Activated CD4-positive, alpha-beta T cell treated with anti-CD3 and anti-CD28 coated beads, Interleukin-2, amount 10 ng/mL, durations not matched to agents 7 days and 5 days (primary cell): ENCODE data around the gene USP44. TPM values are rescaled to one million over a fixed set of nuclear protein-coding genes. Genes with fewer than 3 reads are reported as not detected.
A peak's percentile ranks its signal among the peaks of the same experiment; 100 is the strongest.
"Not testable (repeated sequence)": the region's sequence is repeated elsewhere in the genome, so short reads cannot be mapped to it uniquely, and the experiment has no call there.

Experiments
- CTCF ChIA-PET: fragments of 350-600 bp; sonication (Branson Sonifier 250); formaldehyde crosslinking; loops from one replicate; lab custom pipeline; 2021; ENCODE audit warnings: antibody characterized with exemption; lab: Charles Lee
- POLR2A ChIA-PET: fragments of 350-600 bp; sonication (Branson Sonifier 250); formaldehyde crosslinking; loops from one replicate; lab custom pipeline; 2021; ENCODE audit warnings: antibody characterized with exemption; lab: Charles Lee
- DNase-seq: peaks from one replicate; pipeline ENCODE4 v3.0.0-alpha.2; 2020
- H3K27ac Mint-ChIP-seq: one replicate; pipeline ENCODE4 v1.8.0; 2021; ENCODE audit warnings: mild to moderate bottlenecking, moderate library complexity, mixed read lengths
- H3K27me3 Mint-ChIP-seq: one replicate; pipeline ENCODE4 v1.8.0; 2021; ENCODE audit warnings: mixed read lengths
- H3K36me3 Mint-ChIP-seq: one replicate; pipeline ENCODE4 v1.8.0; 2021; ENCODE audit warnings: low read depth, mixed read lengths
- H3K4me1 Mint-ChIP-seq: one replicate; pipeline ENCODE4 v1.8.0; 2021; ENCODE audit warnings: mixed read lengths
- H3K4me3 Mint-ChIP-seq: one replicate; pipeline ENCODE4 v1.8.0; 2021; ENCODE audit warnings: mild to moderate bottlenecking, moderate library complexity, mixed read lengths
- H3K9me3 Mint-ChIP-seq: one replicate; pipeline ENCODE4 v1.8.0; 2021; ENCODE audit warnings: mixed read lengths
- total RNA-seq, 2 experiments: library from RNA; stranded (reverse); gene quantifications; one replicate each; pipeline ENCODE4 v1.2.3, GENCODE V29; 2021

USP44 gene
- total RNA-seq, 2 experiments from 2014 or later = 2.9 to 3.7 TPM

DNA sequence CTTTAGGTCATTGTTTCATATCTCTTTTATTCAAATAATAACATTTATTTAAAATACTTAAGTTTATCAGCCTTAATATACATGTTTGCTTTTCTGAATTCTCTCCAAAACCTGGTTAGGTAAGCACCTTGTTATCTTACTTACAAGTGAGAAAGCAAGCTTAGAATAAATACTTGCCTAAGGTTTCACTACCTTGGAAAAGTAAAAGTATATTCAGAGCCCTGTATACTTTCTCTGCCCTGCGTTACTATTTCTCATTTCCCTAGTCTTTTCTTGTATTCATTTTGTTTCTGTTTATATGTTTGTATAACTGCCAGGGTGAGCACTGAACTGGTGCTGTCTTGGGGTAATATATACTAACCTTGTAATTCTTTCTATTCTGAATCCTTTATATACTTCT lies 55.8 kb downstream of the USP44 start:
- H3K4me3 Mint-ChIP-seq = no peak overlapping the region
- H3K27ac Mint-ChIP-seq = no peak overlapping the region
- ChIA-PET CTCF (no interaction called here), POLR2A (no interaction called here)
- peaks cover 56% of the 10 kb centered on the region for H3K36me3 Mint-ChIP-seq
- H3K9me3 Mint-ChIP-seq = peaks cover 3% of the 10 kb centered on the region
- no peak for DNase-seq
- no peaks in the 10 kb centered on the region for H3K27me3 Mint-ChIP-seq
- peaks cover 10% of the 10 kb centered on the region for H3K4me1 Mint-ChIP-seq

DNA sequence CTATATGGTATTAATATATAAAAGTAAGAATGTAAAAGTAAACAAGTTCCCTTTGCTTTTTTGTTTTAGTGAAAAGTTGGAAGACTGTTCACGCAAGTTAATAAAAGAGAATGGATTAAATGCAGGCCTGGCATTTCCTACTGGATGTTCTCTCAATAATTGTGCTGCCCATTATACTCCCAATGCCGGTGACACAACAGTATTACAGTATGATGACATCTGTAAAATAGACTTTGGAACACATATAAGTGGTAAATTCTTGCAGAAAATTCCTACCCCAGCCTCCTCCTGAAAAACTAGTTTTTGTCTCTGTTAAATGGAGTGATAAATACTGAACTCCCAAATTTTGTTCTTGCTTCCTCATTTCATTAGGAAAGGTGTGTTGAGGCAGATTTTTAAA lies 56.4 kb downstream of the USP44 start:
- DNase-seq = no peak
- ChIA-PET POLR2A (no interaction called here), CTCF (no interaction called here)
- peaks cover 10% of the 10 kb centered on the region for H3K4me1 Mint-ChIP-seq
- peaks cover 3% of the 10 kb centered on the region for H3K9me3 Mint-ChIP-seq
- H3K27me3 Mint-ChIP-seq = no peaks in the 10 kb centered on the region
- no peak overlapping the region for H3K27ac Mint-ChIP-seq
- no peak overlapping the region for H3K4me3 Mint-ChIP-seq
- H3K36me3 Mint-ChIP-seq = peaks cover 51% of the 10 kb centered on the region

DNA sequence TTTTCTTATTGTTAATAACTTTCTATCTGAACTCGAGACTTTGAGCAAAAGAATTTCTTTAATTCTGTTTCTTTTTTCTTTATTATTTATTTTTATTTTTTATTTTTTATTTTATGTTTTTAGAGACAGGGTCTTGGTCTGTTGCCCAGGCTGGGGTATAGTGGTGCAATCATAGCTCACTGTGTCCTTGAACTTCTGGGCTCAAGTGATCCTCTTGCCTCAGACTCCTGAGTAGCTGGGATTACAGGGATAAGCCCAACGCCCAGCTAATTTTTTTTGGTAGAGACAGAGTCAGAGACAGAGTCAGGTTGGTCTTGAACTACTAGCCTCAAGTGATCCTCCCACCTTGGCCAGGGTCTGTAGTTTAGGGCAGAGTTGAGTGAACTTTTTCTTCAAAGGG lies 58.8 kb downstream of the USP44 start:
- H3K36me3 Mint-ChIP-seq = peaks cover 35% of the 10 kb centered on the region
- H3K4me3 Mint-ChIP-seq = no peak overlapping the region
- DNase-seq = no peak
- POLR2A ChIA-PET = no interaction called here
- no peaks in the 10 kb centered on the region for H3K27me3 Mint-ChIP-seq
- no peaks in the 10 kb centered on the region for H3K4me1 Mint-ChIP-seq
- CTCF ChIA-PET = no interaction called here
- no peak overlapping the region for H3K27ac Mint-ChIP-seq
- no peaks in the 10 kb centered on the region for H3K9me3 Mint-ChIP-seq

DNA sequence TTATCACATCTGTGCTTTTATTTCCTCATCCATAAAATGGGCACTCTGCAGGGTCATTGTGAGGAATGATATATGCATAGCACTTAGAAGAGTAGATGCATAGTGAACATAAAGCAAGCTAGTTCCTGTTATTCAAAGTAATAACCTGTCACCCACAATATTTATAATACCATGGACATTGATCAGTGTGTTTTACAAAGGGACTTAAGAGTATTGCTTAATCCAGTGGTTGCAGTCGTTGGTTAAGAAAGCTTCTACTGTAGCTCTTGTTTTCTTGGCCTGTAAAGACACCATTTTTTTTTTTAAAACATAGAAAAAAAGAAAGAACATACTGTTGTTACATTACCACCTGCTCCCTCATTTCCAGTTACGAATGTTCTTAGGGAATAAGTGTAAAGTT lies 64.3 kb downstream of the USP44 start:
- CTCF ChIA-PET = interaction anchor here (1.3 kb wide), 1 partner anchor 14 kb away, joined by 3 read pairs; no protein-coding TSS in a partner anchor

DNA sequence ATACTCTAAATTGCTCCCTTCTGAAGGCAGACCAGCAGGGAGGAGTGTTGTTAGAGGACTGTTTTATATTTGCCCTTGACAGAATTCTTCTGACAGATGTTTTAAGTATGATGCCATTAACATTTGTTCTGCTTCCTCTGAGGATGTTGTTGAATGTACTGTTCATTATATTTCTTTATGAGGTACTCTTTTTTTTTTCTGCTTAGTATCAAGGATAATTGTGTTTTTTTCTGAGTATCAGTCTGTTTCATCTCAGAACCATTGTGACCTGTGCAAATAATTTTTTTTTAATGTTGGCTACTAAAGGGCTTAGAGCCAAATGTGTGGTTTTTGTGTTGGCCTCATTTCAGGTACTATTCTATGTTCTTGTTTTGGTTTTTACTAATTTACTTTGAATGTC lies 66.8 kb downstream of the USP44 start:
- H3K27me3 Mint-ChIP-seq = no peaks in the 10 kb centered on the region
- H3K4me3 Mint-ChIP-seq = no peak overlapping the region
- CTCF ChIA-PET = no interaction called here
- H3K27ac Mint-ChIP-seq = peak overlapping the region; percentile 11
- peaks cover 36% of the 10 kb centered on the region for H3K36me3 Mint-ChIP-seq
- H3K4me1 Mint-ChIP-seq = peaks cover 21% of the 10 kb centered on the region
- no peak for DNase-seq
- no peaks in the 10 kb centered on the region for H3K9me3 Mint-ChIP-seq
- POLR2A ChIA-PET = no interaction called here

More for the DNA sequence above, 64.3 kb downstream of the USP44 start:
- POLR2A ChIA-PET = interaction anchor here (0.7 kb wide), 1 partner anchor 723 kb away, joined by 4 read pairs; no protein-coding TSS in a partner anchor
- no peaks in the 10 kb centered on the region for H3K4me1 Mint-ChIP-seq
- no peaks in the 10 kb centered on the region for H3K9me3 Mint-ChIP-seq
- no peak for DNase-seq
- no peak overlapping the region for H3K4me3 Mint-ChIP-seq
- peaks cover 27% of the 10 kb centered on the region for H3K36me3 Mint-ChIP-seq
- H3K27me3 Mint-ChIP-seq = no peaks in the 10 kb centered on the region
- H3K27ac Mint-ChIP-seq = no peak overlapping the region

DNA sequence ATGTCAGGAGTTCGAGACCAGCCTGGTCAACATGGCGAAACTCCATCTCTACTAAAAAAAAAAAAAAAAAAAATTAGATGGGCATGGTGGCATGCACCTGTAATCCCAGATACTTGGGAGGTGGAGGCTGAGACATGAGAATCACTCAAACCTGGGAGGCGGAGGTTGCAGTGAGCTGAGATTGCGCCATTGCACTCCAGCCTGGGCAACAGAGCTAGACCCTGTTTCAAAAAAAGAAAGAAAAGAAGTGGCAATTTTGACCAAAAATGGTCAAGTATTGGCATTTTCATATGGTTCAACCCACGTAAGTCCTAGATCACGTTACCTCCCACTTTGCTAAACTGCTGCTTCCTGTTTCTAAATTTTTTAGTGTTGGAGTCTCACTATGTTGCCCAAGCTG lies 68.7 kb downstream of the USP44 start:
- H3K27ac Mint-ChIP-seq = peak overlapping the region; percentile 69
- POLR2A ChIA-PET = not testable (repeated sequence)

DNA sequence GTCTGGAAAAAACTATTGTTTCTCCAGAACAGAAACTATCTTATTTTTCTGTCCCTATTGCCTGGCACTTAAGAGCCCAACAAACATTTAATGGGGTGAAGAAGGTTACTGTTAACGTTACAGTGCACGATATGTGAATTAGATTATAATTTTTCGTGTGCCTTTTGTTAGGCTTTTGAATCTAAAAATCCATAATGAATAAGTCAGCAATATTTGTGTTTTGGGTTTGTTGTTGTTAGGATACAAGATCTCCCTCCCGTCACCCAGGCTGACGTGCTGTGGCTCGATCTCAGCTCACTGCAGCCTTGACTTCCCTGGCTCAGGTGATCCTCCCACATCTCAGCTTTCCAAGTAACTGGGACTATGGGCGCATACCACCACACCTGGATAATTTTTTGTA lies 69.4 kb downstream of the USP44 start:
- Mint-ChIP-seq H3K9me3 (no peaks in the 10 kb centered on the region), H3K36me3 (peaks cover 50% of the 10 kb centered on the region), H3K4me3 (no peak overlapping the region), H3K27me3 (no peaks in the 10 kb centered on the region), H3K27ac (no peak overlapping the region), H3K4me1 (peaks cover 39% of the 10 kb centered on the region)
- no peak for DNase-seq
- CTCF ChIA-PET = no interaction called here
- POLR2A ChIA-PET = no interaction called here

More for the DNA sequence above, 68.7 kb downstream of the USP44 start:
- not testable (repeated sequence) for H3K27me3 Mint-ChIP-seq, DNase-seq, H3K4me3 Mint-ChIP-seq, H3K9me3 Mint-ChIP-seq
- Mint-ChIP-seq H3K4me1 (peaks cover 37% of the 10 kb centered on the region), H3K36me3 (peaks cover 52% of the 10 kb centered on the region)
- CTCF ChIA-PET = interaction anchor here (0.6 to 0.7 kb wide), 2 partner anchors 22 to 40 kb away, joined by 3 read pairs; no protein-coding TSS in a partner anchor

DNA sequence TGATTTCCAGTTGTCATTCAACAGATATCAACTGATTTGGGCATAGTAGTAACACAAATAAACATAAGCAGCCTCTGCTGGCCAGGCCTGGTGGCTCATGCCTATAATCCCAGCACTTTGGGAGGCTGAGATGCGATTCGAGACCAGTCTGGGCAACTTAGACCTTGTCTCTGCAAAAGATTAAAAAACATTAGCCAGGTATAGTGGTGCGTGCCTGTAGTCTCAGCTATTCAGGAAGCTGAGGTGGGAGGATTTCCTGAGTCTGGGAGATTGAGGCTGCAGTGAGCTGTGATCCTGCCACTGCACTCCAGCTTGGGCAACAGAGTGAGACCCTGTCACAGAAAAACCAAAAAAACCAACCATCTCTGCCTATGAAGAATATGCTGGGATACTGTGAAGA lies 70.2 kb downstream of the USP44 start:
- ChIA-PET CTCF (no interaction called here), POLR2A (no interaction called here)
- peaks cover 46% of the 10 kb centered on the region for H3K4me1 Mint-ChIP-seq
- no peaks in the 10 kb centered on the region for H3K27me3 Mint-ChIP-seq
- no peaks in the 10 kb centered on the region for H3K9me3 Mint-ChIP-seq
- peak overlapping the region; percentile 71 for H3K27ac Mint-ChIP-seq
- peaks cover 51% of the 10 kb centered on the region for H3K36me3 Mint-ChIP-seq
- H3K4me3 Mint-ChIP-seq = no peak overlapping the region
- no peak for DNase-seq

DNA sequence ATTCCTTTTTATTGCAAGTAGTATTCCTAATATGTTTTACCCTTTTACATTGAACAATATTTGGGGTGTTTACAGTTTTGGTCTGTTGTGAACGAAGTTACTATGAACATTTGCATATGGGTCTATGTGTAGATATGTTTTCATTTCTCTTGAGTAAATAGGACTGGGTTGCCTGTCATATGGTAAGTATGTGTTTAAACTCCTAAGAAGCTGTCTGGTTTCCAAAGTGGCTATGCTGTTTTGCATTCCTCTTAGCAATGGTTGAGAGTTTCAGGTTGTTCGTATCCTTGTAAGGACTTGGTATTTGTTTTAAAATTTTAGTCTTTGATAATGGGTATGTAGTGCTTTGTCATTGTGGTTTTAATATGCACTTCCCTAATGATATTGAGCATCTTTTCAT lies 71.0 kb downstream of the USP44 start:
- Mint-ChIP-seq H3K4me1 (peaks cover 55% of the 10 kb centered on the region), H3K27me3 (no peaks in the 10 kb centered on the region), H3K36me3 (peaks cover 57% of the 10 kb centered on the region), H3K4me3 (no peak overlapping the region), H3K9me3 (no peaks in the 10 kb centered on the region), H3K27ac (no peak overlapping the region)
- ChIA-PET POLR2A (no interaction called here), CTCF (no interaction called here)
- no peak for DNase-seq

DNA sequence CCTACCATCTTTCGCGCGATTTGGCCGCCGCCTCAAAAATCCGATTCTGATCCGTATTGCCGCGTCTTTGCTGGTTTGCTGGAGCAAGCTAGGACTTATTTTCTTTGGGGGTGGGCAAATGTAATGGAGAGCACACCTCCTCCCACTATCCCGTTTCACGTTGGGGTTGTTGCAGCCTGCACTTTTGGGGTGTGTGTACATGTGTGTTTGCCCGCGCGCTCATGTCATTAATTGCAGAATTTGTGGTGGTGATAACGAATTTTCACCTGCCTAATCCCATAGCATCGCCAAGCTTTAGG lies 76.7 kb downstream of the USP44 start:
- H3K4me3 Mint-ChIP-seq = peak overlapping the region; percentile 100
- POLR2A ChIA-PET = no interaction called here
- no peak for DNase-seq
- CTCF ChIA-PET = no interaction called here
- H3K4me1 Mint-ChIP-seq = peaks cover 49% of the 10 kb centered on the region
- no peaks in the 10 kb centered on the region for H3K9me3 Mint-ChIP-seq
- peak overlapping the region; percentile 100 for H3K27ac Mint-ChIP-seq
- H3K36me3 Mint-ChIP-seq = peaks cover 43% of the 10 kb centered on the region
- H3K27me3 Mint-ChIP-seq = no peaks in the 10 kb centered on the region

DNA sequence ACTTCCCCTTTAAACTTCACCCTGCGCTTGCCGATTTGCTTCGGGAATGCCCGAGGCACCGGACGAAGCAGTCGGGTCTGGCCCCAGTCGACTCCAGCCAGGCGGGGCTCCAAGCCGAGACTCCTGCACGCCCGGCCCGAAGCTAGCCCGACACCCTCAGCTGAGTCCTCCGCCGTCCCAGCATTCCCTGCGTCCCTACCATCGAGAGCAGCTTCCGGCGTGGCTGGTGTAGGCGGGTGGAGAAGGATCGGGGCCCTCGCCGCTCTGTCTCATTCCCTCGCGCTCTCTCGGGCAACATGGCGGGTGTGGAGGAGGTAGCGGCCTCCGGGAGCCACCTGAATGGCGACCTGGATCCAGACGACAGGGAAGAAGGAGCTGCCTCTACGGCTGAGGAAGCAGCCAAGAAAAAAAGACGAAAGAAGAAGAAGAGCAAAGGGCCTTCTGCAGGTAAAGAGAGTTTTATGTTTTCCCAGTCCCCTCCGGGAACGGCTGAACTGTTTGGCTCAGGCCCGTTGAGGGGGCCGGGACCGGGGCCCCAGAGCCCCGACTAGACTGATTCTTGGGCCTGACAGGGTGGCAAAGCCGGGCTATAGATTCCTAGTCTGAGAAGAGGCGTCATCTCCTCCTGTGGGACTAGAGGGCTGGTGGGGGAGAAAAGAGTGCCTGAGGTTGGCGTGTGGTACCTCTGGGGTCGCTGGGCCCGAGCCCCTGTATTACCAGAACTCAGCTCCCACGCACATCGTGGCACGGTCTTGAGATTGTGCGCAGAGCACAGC lies 77.2 kb downstream of the USP44 start, which contains the start of gene METAP2:
METAP2 (plus strand) TSS at position 269 of the 776 bp plus-strand sequence; CDS start at position 297, 28 bp downstream.
- POLR2A ChIA-PET = interaction anchor here (1.0 kb wide), 1 partner anchor 257 kb away, joined by 7 read pairs; the partner anchor contains the start of genes FGD6 and VEZT
- no peaks in the 10 kb centered on the region for H3K9me3 Mint-ChIP-seq
- peak within 1 kb of the TSS; percentile 100 for H3K4me3 Mint-ChIP-seq
- H3K27ac Mint-ChIP-seq = peak within 1 kb of the TSS; percentile 100
- H3K27me3 Mint-ChIP-seq = no peaks in the 10 kb centered on the region
- peak; percentile 92 for DNase-seq
- peaks cover 46% of the 10 kb centered on the region for H3K4me1 Mint-ChIP-seq
- peaks cover 38% of the 10 kb centered on the region for H3K36me3 Mint-ChIP-seq
- CTCF ChIA-PET = interaction anchor here (0.7 to 1.3 kb wide), 3 partner anchors 9 to 357 kb away, joined by 3 to 5 read pairs (median 4); no protein-coding TSS in a partner anchor

DNA sequence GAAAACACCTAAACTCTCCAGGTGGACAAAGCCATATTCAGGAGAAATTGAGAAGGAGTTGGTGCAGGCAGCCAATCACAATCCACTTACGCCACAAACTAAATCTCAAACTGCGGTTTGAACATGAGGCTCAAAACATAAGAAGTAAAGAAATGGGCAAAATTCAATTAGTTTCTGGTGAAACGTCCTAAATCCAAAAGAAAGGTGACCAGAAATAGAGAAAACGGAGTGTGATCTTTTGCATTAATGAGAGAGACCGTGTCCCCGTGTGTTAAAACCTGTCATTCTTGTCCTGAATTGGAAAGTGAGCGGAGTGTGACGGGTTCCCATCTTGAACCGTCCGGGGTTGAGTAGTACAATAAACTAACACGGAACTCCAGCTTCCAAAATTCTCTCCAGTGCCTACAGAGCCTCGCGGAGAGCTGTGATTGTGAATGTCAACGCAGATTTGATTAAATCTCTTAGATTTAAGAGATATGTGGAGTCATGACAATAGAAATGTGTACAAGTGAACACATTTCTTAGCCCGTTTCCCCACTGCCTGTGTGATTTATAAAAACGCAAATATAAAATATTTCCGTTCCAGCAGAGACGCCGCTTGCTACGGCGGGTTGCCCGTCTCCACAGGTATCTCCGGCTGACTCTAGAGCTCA lies 77.9 kb downstream of the USP44 start:
- H3K4me1 Mint-ChIP-seq = peaks cover 40% of the 10 kb centered on the region
- H3K4me3 Mint-ChIP-seq = peak overlapping the region; percentile 100
- H3K9me3 Mint-ChIP-seq = no peaks in the 10 kb centered on the region
- H3K27me3 Mint-ChIP-seq = no peaks in the 10 kb centered on the region
- ChIA-PET CTCF (interaction anchor here (0.9 to 1.3 kb wide), 3 partner anchors 13 to 356 kb away, joined by 3 to 4 read pairs (median 3); no protein-coding TSS in a partner anchor), POLR2A (interaction anchor here (1.0 kb wide), 1 partner anchor 256 kb away, joined by 7 read pairs; the partner anchor contains the start of genes FGD6 and VEZT)
- H3K27ac Mint-ChIP-seq = peak overlapping the region; percentile 100
- DNase-seq = peak; percentile 31
- peaks cover 31% of the 10 kb centered on the region for H3K36me3 Mint-ChIP-seq

DNA sequence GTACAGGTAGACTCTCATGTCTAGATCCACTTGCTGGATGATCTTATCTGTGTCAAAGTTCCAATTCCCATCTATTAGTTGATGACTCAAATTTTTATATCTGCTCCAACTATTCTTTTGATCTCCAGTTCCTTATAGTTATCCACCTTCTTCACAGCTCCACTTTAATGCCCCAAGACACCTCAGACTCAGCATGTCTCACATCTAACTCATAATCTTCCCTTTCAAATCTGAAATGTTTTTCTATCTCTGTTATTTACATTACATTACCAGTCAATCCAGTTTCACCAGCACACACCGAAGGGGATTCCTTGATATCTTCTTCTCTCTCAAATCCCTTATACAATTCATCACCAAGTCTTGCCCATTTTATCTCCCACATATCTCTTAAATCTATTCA lies 81.0 kb downstream of the USP44 start:
- CTCF ChIA-PET = no interaction called here
- Mint-ChIP-seq H3K4me1 (peaks cover 16% of the 10 kb centered on the region), H3K4me3 (no peak overlapping the region), H3K27ac (no peak overlapping the region), H3K9me3 (no peaks in the 10 kb centered on the region), H3K36me3 (peaks cover 5% of the 10 kb centered on the region), H3K27me3 (no peaks in the 10 kb centered on the region)
- DNase-seq = no peak
- POLR2A ChIA-PET = no interaction called here
